A549 treated with DMSO at 1 μM for 4 hours (cell line): Measurements from ENCODE around the gene KRT38. TPM values are rescaled to one million over a fixed set of nuclear protein-coding genes. Genes with fewer than 3 reads are reported as not detected.

Experiments
- total RNA-seq: library from RNA; stranded (reverse); fragments of 200-300 nt; extraction: Qiagen RNA extraction; gene quantifications from 5 replicates; pipeline ENCODE4 v1.2.3, GENCODE V29; 2022; ENCODE audit warnings: low read depth

KRT38 gene
- total RNA-seq = not detected in 5 replicates

GRCh38 chr17:41440531-41441033 is at the start of gene KRT38:
KRT38 (minus strand) TSS chr17:41440983; CDS start chr17:41440921, 62 bp downstream.

GRCh38 chr17:41489531-41489930 is 48.7 kb upstream of the KRT38 start, which contains the start of gene KRT36:
KRT36 (minus strand) TSS chr17:41489910; CDS start chr17:41489864, 46 bp downstream.

GRCh38 chr17:41481036-41481435 is 40.3 kb upstream of the KRT38 start, which contains the start of gene KRT35:
KRT35 (minus strand) TSS chr17:41481151; CDS start chr17:41481097, 54 bp downstream.

GRCh38 chr17:41466988-41467387 is 26.2 kb upstream of the KRT38 start, which contains the start of gene KRT32:
KRT32 (minus strand) TSS chr17:41467386; CDS start chr17:41467325, 61 bp downstream.

GRCh38 chr17:41424111-41424635 is 16.6 kb downstream of the KRT38 start, which contains the start of gene KRT37:
KRT37 (minus strand) TSS chr17:41424585; CDS start chr17:41424523, 62 bp downstream.

GRCh38 chr17:41396996-41397660 is 43.7 kb downstream of the KRT38 start, which contains the start of gene KRT31:
KRT31 (minus strand) TSS chr17:41397608; CDS start chr17:41397539, 69 bp downstream.

Other genes with a start within 250 kb of the KRT38 start
- gene KRTAP9-2, start 214.3 kb downstream of the KRT38 start, total RNA-seq = not detected in 5 replicates
- not detected in 5 replicates for gene KRTAP9-3, start 208.5 kb downstream of the KRT38 start, total RNA-seq
- not detected in 5 replicates for gene KRTAP9-8, start 203.0 kb downstream of the KRT38 start, total RNA-seq
- gene KRTAP9-4, start 191.3 kb downstream of the KRT38 start, total RNA-seq = not detected in 5 replicates
- not detected in 5 replicates for gene KRTAP9-9, start 185.6 kb downstream of the KRT38 start, total RNA-seq
- not detected in 5 replicates for gene KRTAP9-6, start 175.6 kb downstream of the KRT38 start, total RNA-seq
- gene KRTAP9-7, start 165.3 kb downstream of the KRT38 start, total RNA-seq = not detected in 5 replicates
- gene KRTAP29-1, start 138.1 kb downstream of the KRT38 start, total RNA-seq = not detected in 5 replicates
- not detected in 5 replicates for gene KRTAP16-1, start 131.7 kb downstream of the KRT38 start, total RNA-seq
- not detected in 5 replicates for gene KRTAP17-1, start 125.3 kb downstream of the KRT38 start, total RNA-seq
- not detected in 5 replicates for gene KRT33A, start 90.2 kb downstream of the KRT38 start, total RNA-seq
- gene KRT33B, start 71.2 kb downstream of the KRT38 start, total RNA-seq = 0.07 to 0.28 TPM (median 0.15 TPM) in 3 of 5 replicates, not detected in the others
- 0.29 to 0.53 TPM (median 0.49 TPM) in 5 replicates for gene KRT34, start 58.7 kb downstream of the KRT38 start, total RNA-seq
- not detected in 5 replicates for gene KRT31, start 43.4 kb downstream of the KRT38 start, total RNA-seq
- gene KRT37, start 16.4 kb downstream of the KRT38 start, total RNA-seq = not detected in 5 replicates
- not detected in 5 replicates for gene KRT32, start 26.4 kb upstream of the KRT38 start, total RNA-seq
- gene KRT35, start 40.2 kb upstream of the KRT38 start, total RNA-seq = not detected in 5 replicates
- gene KRT36, start 48.9 kb upstream of the KRT38 start, total RNA-seq = not detected in 5 replicates
- gene KRT13, start 64.6 kb upstream of the KRT38 start, total RNA-seq = 0.08 to 0.19 TPM (median 0.16 TPM) in 4 of 5 replicates, not detected in the other
- gene KRT15, start 77.9 kb upstream of the KRT38 start, total RNA-seq = 2.6 to 6.5 TPM (median 5.1 TPM) in 5 replicates
- 41.3 to 68.5 TPM (median 54.7 TPM) in 5 replicates for gene KRT19, start 87.3 kb upstream of the KRT38 start, total RNA-seq
- not detected in 5 replicates for gene KRT9, start 131.1 kb upstream of the KRT38 start, total RNA-seq
- 0.08 to 0.36 TPM (median 0.15 TPM) in 4 of 5 replicates, not detected in the other for gene KRT14, start 145.9 kb upstream of the KRT38 start, total RNA-seq
- 0.27 to 0.88 TPM (median 0.77 TPM) in 5 replicates for gene KRT16, start 171.8 kb upstream of the KRT38 start, total RNA-seq
- 0.81 to 1.3 TPM (median 0.97 TPM) in 5 replicates for gene KRT17, start 183.6 kb upstream of the KRT38 start, total RNA-seq
- gene EIF1, start 247.9 kb upstream of the KRT38 start, total RNA-seq = 1,132 to 1,691 TPM (median 1,434 TPM) in 5 replicates